Activated CD8-positive, alpha-beta T cell treated with anti-CD3 and anti-CD28 coated beads for 36 hours (primary cell): ENCODE measurements around the gene SNW1. TPM values are rescaled to one million over a fixed set of nuclear protein-coding genes. Genes with fewer than 3 reads are reported as not detected.

Experiments used
- ATAC-seq: fragments of 200-7000 bp; cut with Tn5 transposase; one replicate; pipeline ENCODE4 v1.10.0; 2021; ENCODE audit warnings: mild to moderate bottlenecking, moderate library complexity
- CTCF ChIA-PET: fragments of 350-600 bp; sonication (Branson Sonifier 250); formaldehyde crosslinking; loops from one replicate; lab custom pipeline; 2021; ENCODE audit warnings: antibody characterized with exemption; lab: Charles Lee
- POLR2A ChIA-PET: fragments of 350-600 bp; sonication (Branson Sonifier 250); formaldehyde crosslinking; loops from one replicate; lab custom pipeline; 2021; ENCODE audit warnings: antibody characterized with exemption; lab: Charles Lee
- DNase-seq: peaks from one replicate; pipeline ENCODE4 v3.0.0-alpha.2; 2020
- H3K27ac Mint-ChIP-seq: one replicate; pipeline ENCODE4 v1.8.0; 2021; ENCODE audit warnings: mild to moderate bottlenecking, mixed read lengths
- H3K27me3 Mint-ChIP-seq: one replicate; pipeline ENCODE4 v1.8.0; 2021; ENCODE audit warnings: mixed read lengths
- H3K36me3 Mint-ChIP-seq: one replicate; pipeline ENCODE4 v1.8.0; 2021; ENCODE audit warnings: low read depth, mixed read lengths
- H3K4me1 Mint-ChIP-seq: one replicate; pipeline ENCODE4 v1.8.0; 2021; ENCODE audit warnings: low read depth, mixed read lengths
- H3K4me3 Mint-ChIP-seq: one replicate; pipeline ENCODE4 v1.8.0; 2021; ENCODE audit warnings: mild to moderate bottlenecking, moderate library complexity, mixed read lengths
- H3K9me3 Mint-ChIP-seq: one replicate; pipeline ENCODE4 v1.8.0; 2021; ENCODE audit warnings: mixed read lengths
- CTCF ChIP-seq: fragments of 200-600 bp; IDR thresholded peaks from one replicate; pipeline ENCODE4 v1.8.0; 2022; ENCODE audit warnings: antibody characterized with exemption, mild to moderate bottlenecking
- intact Hi-C: fragments of 100-400 bp; cut with micrococcal nuclease; formaldehyde crosslinking; loops from one replicate; pipeline ENCODE4 v1.10.0; 2022
- total RNA-seq, 2 experiments: library from RNA; stranded (reverse); gene quantifications; one replicate each; pipeline ENCODE4 v1.2.3, GENCODE V29; 2021

Gene SNW1
- total RNA-seq, 2 experiments from 2014 or later: 95.2 to 121 TPM

GRCh38 chr14:77674931-77675330 is 86.0 kb downstream of the SNW1 start:
- ATAC-seq: no peak
- Mint-ChIP-seq H3K27ac (no peak overlapping the region), H3K27me3 (no peaks in the 10 kb centered on the region), H3K36me3 (peaks cover 33% of the 10 kb centered on the region), H3K9me3 (no peaks in the 10 kb centered on the region), H3K4me1 (no peaks in the 10 kb centered on the region), H3K4me3 (no peak overlapping the region)
- no peak for DNase-seq
- ChIA-PET POLR2A (interaction anchor here (0.6 kb wide), 1 partner anchor 35 kb away, joined by 3 read pairs; no protein-coding TSS in a partner anchor), CTCF (interaction anchor here (0.9 kb wide), 1 partner anchor 131 kb away, joined by 3 read pairs; no protein-coding TSS in a partner anchor)
- no peak for TF ChIP-seq CTCF
- intact Hi-C loops: no loop called here

GRCh38 chr14:77673193-77673592 is 87.8 kb downstream of the SNW1 start:
- Mint-ChIP-seq H3K27ac (no peak overlapping the region), H3K27me3 (no peaks in the 10 kb centered on the region), H3K4me3 (no peak overlapping the region), H3K4me1 (no peaks in the 10 kb centered on the region), H3K9me3 (no peaks in the 10 kb centered on the region), H3K36me3 (peaks cover 30% of the 10 kb centered on the region)
- ATAC-seq: no peak
- no peak for TF ChIP-seq CTCF
- intact Hi-C loops: no loop called here
- ChIA-PET CTCF (no interaction called here), POLR2A (no interaction called here)
- no peak for DNase-seq

Other genes starting within 250 kb of the SNW1 start
- gene SPTLC2, start 144.5 kb downstream of the SNW1 start, total RNA-seq: 10 to 100 TPM; 23.7 to 30.2 TPM
- 10 to 100 TPM; 16.3 to 18.0 TPM for gene ALKBH1, start 53.1 kb downstream of the SNW1 start, total RNA-seq
- gene SLIRP, start 53.1 kb downstream of the SNW1 start, total RNA-seq: 100 to 1,000 TPM; 141 to 148 TPM
- 1 to 10 TPM; 5.2 to 5.6 TPM for gene ADCK1, start 39.0 kb upstream of the SNW1 start, total RNA-seq